ENCODE results near the gene CHPF.

DNA sequence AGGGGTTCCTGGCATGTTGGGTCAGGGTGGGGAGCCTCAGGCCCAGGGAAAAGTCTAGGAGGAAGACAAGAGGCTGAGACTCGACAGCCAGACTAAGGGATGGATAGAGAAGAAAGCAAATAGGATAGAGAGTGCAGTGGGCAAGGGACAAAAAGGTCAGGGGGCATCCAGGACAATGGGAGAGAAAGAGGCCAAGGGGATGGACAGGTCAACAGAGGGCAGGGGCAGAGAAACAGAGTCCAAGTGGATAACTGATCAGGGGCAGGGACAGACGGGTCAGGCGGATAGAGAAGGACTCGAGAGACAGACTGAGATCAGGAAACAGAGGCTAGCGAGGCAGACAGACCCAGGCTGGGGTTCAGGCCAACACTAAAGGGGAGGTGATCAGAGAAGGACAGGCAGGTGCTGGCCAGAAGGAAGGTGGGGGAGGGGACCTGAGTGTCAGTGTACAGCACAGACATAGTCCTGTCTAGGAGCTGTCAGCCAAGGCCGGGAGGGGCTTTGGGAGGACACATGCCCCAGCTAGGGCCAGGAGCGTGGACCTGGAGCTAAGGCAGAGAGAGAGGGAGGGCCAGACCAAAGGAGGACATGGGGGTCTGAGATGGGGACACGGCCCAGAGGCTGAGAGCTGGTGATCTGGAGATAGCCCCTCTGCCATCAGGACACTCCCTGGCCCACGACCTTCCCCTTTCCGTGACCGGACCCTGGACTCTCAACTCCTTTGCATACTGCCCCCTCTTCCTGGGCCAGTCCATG lies 17.1 kb downstream of the CHPF start:
- TF ChIP-seq POLR2A (IDR thresholded peaks at IDR 0.05): no peak
- TF ChIP-seq, protein P1, sequence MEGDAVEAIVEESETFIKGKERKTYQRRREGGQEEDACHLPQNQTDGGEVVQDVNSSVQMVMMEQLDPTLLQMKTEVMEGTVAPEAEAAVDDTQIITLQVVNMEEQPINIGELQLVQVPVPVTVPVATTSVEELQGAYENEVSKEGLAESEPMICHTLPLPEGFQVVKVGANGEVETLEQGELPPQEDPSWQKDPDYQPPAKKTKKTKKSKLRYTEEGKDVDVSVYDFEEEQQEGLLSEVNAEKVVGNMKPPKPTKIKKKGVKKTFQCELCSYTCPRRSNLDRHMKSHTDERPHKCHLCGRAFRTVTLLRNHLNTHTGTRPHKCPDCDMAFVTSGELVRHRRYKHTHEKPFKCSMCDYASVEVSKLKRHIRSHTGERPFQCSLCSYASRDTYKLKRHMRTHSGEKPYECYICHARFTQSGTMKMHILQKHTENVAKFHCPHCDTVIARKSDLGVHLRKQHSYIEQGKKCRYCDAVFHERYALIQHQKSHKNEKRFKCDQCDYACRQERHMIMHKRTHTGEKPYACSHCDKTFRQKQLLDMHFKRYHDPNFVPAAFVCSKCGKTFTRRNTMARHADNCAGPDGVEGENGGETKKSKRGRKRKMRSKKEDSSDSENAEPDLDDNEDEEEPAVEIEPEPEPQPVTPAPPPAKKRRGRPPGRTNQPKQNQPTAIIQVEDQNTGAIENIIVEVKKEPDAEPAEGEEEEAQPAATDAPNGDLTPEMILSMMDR (IDR thresholded peaks at IDR 0.05): no peak

Measured in esophagus squamous epithelium (tissue), 4 donors.